GM19395 (cell line): ENCODE results near the gene RHOA.
A peak's percentile ranks its signal among the peaks of the same experiment; 100 is the strongest.
"Not testable (repeated sequence)": the region's sequence is repeated elsewhere in the genome, so short reads cannot be mapped to it uniquely, and the experiment has no call there.

Experiments used
- ATAC-seq: cut with Tn5 transposase; IDR thresholded peaks from one replicate; pipeline ENCODE4 v1.9.1; 2021; ENCODE audit warnings: mild to moderate bottlenecking, moderate library complexity; ENCODE audit not compliant: unreplicated experiment

RHOA gene

GRCh38 chr3:49412632-49413337, 1.0 kb upstream of the RHOA start:
- no peak for ATAC-seq

- ATAC-seq: peak; percentile 27
These were observed 225 bp downstream of the RHOA start for GRCh38 chr3:49411535-49411967.

DNA sequence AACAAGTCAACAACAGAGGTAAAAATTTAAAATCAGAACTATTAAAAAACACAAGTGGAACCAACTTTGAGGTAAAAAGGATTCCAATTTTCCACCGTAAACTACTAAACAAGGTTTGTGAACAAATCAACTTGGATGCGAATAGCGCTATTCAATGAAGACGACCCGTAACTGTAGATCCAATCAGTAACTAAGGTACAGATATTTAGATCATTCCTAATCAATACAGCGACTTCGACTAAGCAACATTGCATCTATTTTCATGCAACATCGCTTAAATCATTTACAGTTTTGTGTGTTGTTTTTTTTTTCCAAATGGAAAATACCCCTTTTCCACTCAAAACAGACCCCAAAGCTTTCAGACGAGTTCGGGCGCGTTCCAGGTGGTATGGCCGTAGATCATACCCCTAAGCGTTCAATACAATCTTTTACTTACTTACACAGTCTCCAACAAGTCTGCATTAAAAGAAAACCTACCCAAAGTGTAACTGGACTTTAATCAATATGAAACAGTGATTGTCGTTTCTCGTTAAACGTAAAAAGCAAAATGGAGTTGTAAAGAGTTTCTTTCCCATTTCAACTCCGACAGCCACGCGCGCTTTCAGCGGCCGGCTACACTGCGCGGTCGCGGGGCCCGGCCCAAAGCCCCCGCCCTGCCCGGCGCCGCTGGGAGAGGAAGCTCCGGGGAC, 786 bp downstream of the RHOA start:
- no peak for ATAC-seq

- ATAC-seq: no peak
These were observed 1.5 kb downstream of the RHOA start for GRCh38 chr3:49410066-49410845.

- no peak for ATAC-seq
These were observed 4.9 kb downstream of the RHOA start for GRCh38 chr3:49406571-49407565.

GRCh38 chr3:49405570-49405969, 6.2 kb downstream of the RHOA start:
- ATAC-seq: not testable (repeated sequence)

DNA sequence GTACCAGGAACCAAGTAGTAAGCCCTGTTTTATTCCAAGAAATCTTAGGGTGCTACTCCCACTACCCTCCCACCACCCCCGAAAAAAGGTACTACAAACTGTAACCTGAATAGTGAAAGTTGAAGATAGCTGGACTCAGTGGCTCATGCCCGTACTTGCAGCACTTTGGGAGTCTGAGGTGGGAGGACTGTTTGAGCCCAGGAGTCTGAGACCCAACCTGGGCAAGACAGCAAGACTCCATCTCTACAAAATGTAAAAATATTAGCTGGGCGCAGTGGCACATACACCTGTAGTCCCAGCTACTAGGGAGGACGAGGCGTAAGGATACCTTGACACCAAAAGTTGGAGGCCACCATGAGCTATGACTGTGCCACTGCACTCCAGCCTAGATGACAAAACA, 7.9 kb downstream of the RHOA start:
- no peak for ATAC-seq

DNA sequence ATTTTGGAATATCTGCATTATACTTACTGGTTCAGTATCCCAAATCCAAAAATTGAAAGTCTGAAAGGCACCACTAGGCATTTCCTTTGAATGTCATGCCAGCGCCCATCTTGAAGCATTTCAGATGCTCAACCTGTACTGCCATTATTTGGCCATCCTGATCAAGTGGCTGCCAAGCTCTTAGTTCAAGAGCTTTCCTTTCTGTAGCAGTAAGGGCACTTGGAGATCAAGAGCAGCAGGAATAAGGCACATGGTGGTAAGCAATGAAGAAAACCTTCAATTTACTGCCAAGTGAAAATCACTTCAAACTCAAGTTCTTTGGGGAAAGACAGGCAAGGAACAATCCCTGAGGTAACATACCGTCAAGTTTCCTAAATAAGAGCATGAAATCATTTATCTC, 10.0 kb downstream of the RHOA start:
- no peak for ATAC-seq

DNA sequence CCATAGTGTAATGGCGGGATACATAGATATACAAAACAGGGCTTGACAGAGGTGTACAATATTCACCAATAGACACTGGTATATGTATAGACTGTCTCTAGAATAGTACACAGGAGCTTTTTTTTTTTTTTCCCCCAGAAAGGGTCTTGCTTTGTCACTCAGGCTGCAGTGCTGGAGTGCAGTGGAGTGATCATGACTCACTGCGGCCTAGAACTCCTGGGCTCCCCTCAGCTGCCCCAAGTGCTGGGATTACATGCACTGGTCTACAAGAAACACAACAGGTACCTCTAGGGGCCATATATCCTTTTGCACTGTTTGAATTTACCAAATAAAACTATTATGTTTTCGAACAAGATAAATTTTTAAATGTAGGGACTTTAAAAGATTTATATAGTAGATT, 12.3 kb downstream of the RHOA start:
- ATAC-seq: no peak

DNA sequence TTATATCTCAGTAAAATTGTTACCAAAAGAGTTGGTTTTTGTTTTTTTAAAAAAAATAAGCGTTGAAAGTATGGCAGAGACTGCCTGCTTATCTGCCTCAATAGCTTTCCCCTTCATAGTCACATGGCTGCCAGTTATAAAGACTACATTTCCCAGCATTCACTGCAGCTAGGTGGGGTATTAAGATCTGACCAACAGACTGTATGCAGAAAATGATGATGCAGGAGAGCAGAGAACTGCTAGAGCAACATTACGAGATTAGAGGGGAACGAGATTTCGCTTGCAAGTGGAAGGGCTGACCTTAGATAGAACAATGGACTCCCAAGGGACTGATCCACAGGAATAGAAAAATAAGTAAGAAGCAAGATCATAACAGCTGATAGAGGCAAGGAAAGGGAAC, 14.3 kb downstream of the RHOA start:
- no peak for ATAC-seq

DNA sequence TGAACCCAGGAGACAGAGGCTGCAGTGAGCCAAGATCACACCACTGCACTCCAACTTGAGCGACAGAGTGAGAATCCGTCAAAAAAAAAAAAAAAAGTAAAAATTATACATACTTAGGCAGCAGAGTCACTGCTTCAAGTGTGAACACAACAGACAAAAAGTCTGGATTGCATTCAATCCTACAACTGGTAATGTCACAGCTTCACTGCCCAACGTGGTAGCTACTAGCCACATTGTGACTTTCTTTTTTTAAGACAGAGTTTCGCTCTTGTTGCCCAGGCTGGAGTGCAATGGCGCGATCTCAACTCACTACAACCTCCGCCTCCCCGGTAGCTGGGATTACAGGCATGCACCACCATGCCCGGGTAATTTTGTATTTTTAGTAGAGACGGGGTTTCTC, 20.5 kb downstream of the RHOA start:
- not testable (repeated sequence) for ATAC-seq

- ATAC-seq: no peak
These were observed 22.5 kb downstream of the RHOA start for GRCh38 chr3:49389297-49389696.

DNA sequence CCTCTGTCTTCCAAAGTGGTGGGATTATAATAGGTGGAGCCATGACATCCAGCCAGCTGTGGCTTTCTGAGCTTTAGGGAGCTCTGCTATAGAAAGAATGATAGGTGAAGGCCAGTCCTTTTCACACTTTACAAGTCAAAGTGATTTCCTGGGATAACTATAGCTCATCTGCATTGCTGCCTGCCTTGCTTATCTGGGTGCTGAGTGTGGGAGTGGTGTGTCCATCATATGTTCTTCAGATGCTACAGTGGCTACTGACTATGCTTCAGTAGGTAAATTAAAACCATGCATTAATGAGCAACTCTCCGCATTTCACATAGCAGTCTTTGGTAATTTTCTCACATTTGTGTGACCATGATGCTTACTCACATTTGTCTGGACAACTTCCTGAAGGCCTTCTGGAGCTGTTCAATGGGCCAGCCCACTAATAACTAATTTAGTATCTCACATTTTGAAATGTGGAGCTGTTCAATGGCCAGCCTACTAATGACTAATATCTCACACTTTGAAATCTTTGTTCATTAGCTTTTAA, 23.4 kb downstream of the RHOA start:
- no peak for ATAC-seq

DNA sequence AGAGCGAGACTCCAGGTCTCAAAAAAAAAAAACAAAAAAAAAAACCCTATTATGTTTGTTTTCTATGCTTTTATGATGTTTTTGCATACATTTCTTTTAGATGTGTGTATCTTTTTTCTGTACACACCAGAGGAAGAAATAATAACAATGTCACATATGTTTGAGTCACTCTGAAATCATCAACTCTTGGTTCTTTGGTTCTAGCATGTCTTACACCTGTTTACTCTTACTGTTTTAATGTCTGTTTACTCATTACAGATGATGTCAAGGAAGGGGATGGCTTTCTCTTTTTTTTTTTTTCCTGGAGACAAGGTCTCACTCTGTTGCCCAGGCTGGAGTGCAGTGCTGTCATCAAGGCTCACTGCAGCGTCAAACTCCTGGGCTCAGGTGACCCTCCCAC, 24.1 kb downstream of the RHOA start:
- ATAC-seq: no peak

DNA sequence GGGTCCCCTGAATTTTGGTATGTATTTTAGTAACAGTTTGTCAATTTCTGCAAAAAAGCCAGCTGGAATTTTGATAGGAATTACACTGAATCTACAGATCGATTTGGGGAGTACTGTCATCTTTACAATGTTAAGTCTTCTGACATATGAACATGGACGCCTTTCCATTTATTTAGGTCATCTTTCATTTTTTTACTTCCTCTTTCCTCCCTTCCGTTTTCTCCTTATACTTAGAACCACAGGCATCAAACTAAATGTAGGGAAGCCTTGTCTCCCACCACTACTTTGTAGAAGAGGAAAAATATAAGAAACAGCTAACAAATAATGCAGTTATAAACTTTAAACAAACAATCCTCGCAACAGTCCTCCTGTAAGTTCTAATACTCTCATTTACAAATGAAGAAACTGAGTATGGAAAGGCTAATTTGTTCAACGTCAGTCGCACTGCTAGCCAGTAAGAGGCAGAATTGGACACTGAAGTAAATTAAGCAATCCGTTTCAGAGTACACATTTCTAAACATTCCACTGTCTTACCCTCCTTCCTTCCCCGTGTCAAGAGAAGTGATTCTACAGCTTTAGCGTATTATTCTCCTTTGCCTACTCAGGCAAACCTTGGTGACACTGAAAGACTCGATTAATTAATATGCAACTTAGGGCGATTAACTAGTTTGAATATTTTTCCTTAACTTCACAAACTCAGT, 25.6 kb downstream of the RHOA start:
- no peak for ATAC-seq

DNA sequence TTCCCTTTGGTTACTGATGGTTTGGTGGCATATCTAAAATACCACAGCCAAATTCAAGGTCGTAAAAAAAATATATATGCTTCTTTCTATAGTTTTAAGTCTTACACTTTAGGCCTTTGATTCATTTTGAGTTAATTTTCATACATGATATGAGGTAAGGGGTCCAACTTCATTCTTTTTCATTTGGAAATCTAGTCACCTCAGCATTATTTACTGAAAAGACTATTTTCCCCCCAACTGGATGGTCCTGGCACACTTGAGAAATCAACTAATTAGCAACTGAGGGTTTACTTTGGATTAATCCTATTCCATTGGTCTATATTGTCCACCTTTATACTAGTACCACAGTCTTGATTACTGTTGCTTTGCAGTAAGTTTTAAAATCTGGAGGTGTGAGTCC, 26.2 kb downstream of the RHOA start:
- no peak for ATAC-seq

DNA sequence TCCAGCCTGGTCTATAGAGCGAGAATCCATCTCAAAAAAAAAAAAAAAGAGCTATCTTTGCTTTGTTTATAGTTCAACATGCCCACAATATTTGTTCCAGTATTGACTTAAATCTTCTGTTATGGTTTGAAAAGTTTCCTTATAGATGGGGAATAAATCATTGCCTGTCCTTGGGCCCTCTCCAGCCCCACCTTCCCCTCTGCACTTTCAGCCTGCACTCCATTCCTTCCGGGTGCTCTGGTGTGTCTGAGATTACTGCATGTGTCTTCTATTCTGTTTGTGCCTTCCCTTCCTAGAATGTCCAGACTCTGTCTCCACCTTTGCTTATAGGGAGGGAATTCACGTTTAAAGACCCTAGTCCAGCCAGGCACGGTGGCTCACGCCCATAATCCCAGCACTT, 28.4 kb downstream of the RHOA start:
- no peak for ATAC-seq

- no peak for ATAC-seq
These were observed 33.4 kb downstream of the RHOA start for GRCh38 chr3:49378249-49378895.

DNA sequence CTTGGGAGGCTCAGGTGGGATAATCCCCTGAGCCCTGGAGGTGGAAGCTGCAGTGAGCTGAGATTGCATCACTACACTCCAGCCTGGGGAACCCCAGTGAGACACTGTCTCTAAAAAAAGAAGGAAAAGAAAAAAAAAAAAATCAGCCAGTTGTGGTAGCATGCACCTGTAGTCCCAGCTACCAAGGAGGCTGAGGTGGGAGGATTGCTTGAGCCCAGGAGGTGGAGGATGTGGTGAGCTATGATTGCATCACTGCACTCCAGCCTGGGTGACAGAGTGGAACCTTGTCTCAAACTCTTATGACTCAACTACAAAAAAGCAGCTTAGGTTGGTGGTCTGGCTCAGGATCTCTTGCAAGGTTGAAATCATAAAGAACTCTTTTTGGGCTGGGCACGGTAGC, 34.3 kb downstream of the RHOA start:
- no peak for ATAC-seq
